GM12865 (cell line): Measurements from ENCODE around the gene SMAD2.
A peak's percentile ranks its signal among the peaks of the same experiment; 100 is the strongest.

Experiments
- DNase-seq: peaks from one replicate; pipeline ENCODE4 v3.0.0; 2010; ENCODE audit warnings: low read depth
- H3K4me3 ChIP-seq: 2 replicates; pipeline ENCODE4 v1.5.1; 2011; ENCODE audit warnings: mild to moderate bottlenecking, low read depth, low read length, control low read depth
- CTCF ChIP-seq: IDR thresholded peaks from 2 replicates; pipeline ENCODE4 v1.5.1; 2011; ENCODE audit warnings: low read length, control low read depth, low read depth, inconsistent platforms; ENCODE audit not compliant: insufficient read depth; ENCODE audit errors: missing control alignments

The SMAD2 gene

GRCh38 chr18:47911877-47912276, 18.6 kb downstream of the SMAD2 start:
- no peak overlapping the region for H3K4me3 ChIP-seq
- no peak for DNase-seq
- TF ChIP-seq CTCF: no peak

- no peak for TF ChIP-seq CTCF
- no peak overlapping the region for H3K4me3 ChIP-seq
- no peak for DNase-seq
These were observed 21.0 kb downstream of the SMAD2 start for GRCh38 chr18:47909484-47909883.

- H3K4me3 ChIP-seq: no peak overlapping the region
- TF ChIP-seq CTCF: no peak
- DNase-seq: no peak
These were observed 21.9 kb downstream of the SMAD2 start for GRCh38 chr18:47908592-47908991.

GRCh38 chr18:47906408-47906807, 24.1 kb downstream of the SMAD2 start:
- DNase-seq: no peak
- TF ChIP-seq CTCF: no peak

GRCh38 chr18:47903809-47904208, 26.6 kb downstream of the SMAD2 start:
- DNase-seq: no peak
- H3K4me3 ChIP-seq: no peak overlapping the region
- no peak for TF ChIP-seq CTCF

More at GRCh38 chr18:47906408-47906807, 24.1 kb downstream of the SMAD2 start:
- H3K4me3 ChIP-seq: no peak overlapping the region

- DNase-seq: peak; percentile 68
- TF ChIP-seq CTCF: no peak
- peak overlapping the region; percentile 34 for H3K4me3 ChIP-seq
These were observed 28.7 kb downstream of the SMAD2 start for GRCh38 chr18:47901624-47902362.
